ENCODE measurements around the gene CST11.

CST11 gene

DNA sequence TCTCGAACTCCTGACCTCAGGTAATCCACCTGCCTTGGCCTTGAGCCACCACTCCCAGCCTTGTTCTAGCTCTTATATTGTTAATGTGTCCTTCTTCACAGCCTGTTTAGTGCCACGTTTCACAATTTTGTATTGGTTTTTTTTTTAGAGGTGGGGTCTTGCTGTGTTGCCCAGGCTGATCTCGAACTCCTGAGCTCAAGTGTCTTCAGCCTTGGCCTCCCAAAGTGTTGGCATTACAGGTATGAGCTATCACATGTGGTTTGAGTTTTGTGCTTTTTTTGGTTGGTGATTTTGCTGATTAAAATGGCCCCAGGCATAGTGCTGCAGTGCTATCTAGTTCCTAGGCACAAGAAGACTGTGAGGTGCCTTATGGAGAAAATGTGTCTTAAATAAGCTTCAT lies 19.0 kb downstream of the CST11 start:
- H3K4me3 ChIP-seq, result no peak overlapping the region
- H3K27ac ChIP-seq, result no peak overlapping the region

GRCh38 chr20:23425129-23425528 lies 27.5 kb downstream of the CST11 start:
- H3K4me3 ChIP-seq, result no peak overlapping the region
- H3K27ac ChIP-seq, result no peak overlapping the region

GRCh38 chr20:23420943-23421931 lies 31.4 kb downstream of the CST11 start, which contains the start of gene NAPB:
Gene NAPB (minus strand): TSS chr20:23421488. CDS start chr20:23421402, 86 bp downstream.
- H3K4me3 ChIP-seq, result peak within 1 kb of the TSS; percentile 76 to 93 (median 87)
- H3K27ac ChIP-seq, result peak within 1 kb of the TSS; percentile 66 to 97 (median 92)

DNA sequence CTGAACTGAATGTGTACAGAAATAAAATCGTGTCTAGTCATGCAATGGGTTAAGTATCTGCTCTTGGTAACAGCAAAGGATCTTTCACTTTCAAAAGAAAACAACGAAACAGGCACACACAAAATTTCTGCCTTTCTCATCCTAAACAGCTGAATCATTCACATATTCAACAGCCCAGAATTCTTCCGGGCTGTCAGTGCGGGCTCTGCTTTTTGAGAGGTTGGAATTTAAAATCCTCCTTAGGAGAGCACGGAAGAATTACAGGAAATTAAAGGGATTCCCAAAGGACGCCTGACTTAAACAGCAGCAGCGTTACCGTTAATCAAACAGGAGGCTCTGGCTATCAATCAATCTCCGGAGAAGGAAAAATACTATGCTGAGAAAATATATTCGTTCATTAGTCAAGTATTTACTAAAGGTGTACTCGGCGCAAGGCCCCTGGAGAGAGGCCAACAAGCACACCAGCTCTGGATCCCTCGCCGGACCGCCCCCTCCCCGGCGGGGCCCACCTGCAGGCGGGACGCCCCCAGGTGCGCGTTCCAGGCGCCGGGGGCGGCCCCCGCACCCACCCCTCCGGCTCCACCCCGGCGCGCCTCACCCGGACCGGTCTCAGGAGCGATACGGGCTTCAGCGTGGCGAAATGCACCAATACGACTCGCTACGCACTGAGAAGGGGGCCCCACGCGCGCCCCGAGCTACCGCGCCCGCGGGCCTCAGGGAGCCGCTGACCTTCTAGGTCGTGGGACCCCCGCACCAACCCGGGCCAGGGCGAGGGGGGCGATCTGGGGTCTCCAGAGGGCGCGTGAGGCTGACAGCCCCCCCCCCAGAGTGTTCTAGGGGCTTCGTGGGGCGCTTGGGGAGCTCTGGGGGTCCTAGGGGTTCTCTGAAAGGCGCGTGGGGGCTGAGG lies 32.4 kb downstream of the CST11 start:
- Histone ChIP-seq H3K27ac (peak overlapping the region; percentile 66 to 97 (median 92)), H3K4me3 (peak overlapping the region; percentile 76 to 93 (median 87))

DNA sequence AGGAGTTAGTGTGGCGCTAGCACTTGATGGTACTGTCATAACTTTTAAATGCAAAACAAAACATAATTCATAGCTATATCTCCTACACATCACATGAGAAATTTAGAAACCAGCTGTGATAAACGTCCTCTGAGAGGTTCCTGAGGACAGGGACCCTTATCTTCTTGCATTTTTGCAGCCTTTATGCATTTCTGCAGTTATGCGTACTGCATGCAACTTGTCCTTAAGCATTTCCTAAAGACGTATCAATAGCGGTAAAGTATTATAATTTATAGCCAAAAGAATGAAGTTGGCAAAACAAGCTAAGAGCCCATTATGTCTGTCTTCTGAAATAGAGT lies 33.0 kb downstream of the CST11 start:
- H3K27ac ChIP-seq, result peak overlapping the region in 18 of 21 experiments; percentile 1 to 97 (median 93)
- H3K4me3 ChIP-seq, result peak overlapping the region; percentile 76 to 93 (median 87)

GRCh38 chr20:23417861-23418260 lies 34.8 kb downstream of the CST11 start:
- H3K27ac ChIP-seq, result no peak overlapping the region

GRCh38 chr20:23415959-23416583 lies 36.6 kb downstream of the CST11 start:
- H3K4me3 ChIP-seq, result no peak overlapping the region
- H3K27ac ChIP-seq, result no peak overlapping the region

More at GRCh38 chr20:23417861-23418260, 34.8 kb downstream of the CST11 start:
- H3K4me3 ChIP-seq, result no peak overlapping the region

DNA sequence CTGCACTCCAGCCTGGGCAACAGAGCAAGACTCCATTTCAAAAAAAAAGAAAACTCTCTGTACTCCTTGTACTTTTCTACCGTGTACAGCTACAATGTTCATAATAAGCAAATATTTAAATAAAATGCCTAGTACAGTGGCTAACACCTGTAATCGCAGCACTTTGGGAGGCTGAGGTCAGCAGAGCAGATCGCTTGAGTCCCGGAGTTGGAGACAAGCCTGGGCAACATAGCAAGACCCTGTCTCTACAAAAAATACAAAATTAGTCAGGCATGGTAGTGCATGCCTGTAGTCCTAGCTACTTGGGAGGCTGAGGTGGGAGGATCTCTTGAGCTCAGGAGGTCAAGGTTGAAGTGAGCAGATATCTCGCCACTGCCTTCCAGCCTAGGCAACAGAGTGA lies 37.1 kb downstream of the CST11 start:
- Histone ChIP-seq H3K4me3 (no peak overlapping the region), H3K27ac (peak overlapping the region in 1 of 21 experiments; percentile 4)

DNA sequence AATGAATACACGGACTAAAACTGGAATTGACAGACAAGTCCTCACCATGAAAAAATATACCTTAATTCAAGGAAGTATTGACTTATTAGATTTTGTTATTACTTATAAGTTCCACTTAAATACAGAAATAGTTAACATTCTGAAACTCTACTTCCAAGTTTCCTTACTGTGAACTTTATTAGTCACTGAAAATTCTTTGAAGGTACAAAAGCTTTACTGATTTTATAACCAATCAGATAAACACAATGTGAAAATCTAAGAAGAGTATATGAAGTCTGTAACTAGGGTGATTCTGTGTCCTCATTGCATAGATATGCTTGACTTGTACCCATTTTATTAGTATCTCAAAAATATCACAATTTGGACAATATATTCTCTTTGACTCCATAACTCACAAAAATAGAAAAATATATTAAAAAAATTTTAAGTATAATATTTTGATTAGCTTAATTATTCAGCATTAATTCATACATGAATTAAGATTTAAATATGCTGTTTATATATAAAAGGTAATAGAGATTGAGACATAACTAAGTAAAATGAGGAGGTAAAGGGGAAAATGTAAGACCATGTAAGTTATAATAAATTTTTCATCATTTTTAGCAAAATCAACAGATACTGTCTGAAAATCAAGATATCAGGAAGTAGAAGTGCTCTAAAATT lies 38.0 kb downstream of the CST11 start:
- H3K27ac ChIP-seq, result no peak overlapping the region
- no peak overlapping the region for H3K4me3 ChIP-seq

- Histone ChIP-seq H3K27ac (no peak overlapping the region), H3K4me3 (no peak overlapping the region)
Measured at GRCh38 chr20:23413862-23414422, 38.7 kb downstream of the CST11 start.

- H3K4me3 ChIP-seq, result no peak overlapping the region
- no peak overlapping the region for H3K27ac ChIP-seq
Measured at GRCh38 chr20:23412026-23412425, 40.6 kb downstream of the CST11 start.

DNA sequence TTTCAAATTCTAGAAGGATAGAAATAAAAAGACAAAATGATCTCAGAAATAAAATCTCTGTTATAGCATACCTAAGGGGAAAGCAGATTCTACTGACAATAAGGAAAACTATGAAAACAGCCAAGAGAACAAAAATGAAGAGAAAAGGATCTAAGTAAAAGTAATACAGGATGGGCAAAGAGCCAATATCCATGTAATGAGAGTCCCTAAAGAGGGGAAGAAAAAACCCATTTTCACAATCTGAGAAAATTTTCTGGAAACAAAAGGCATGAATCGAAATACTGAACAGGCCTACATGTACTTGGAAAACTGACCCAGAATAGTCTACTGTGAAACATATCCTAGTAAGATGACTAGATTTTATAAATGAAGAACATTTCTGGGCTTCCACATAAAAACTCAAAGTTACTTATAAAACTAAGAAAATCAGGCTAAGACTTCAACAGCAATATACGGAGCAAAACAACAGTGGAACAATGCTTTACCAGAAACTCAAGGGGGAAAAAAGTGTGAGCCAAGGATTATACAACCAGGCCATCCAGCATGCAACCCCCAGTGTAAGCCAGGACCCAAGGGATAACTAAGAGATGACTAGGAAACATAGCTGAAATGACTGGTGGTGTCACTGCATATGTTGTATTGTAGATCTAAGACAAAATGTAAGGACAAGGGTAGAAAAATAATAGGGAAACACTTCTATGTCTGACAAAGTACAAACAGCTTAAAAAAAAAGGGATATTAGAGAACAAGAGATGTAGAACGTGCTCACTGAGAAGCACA lies 41.6 kb downstream of the CST11 start:
- Histone ChIP-seq H3K27ac (peak overlapping the region in 2 of 21 experiments; percentile 25), H3K4me3 (no peak overlapping the region)

- no peak overlapping the region for H3K4me3 ChIP-seq
- no peak overlapping the region for H3K27ac ChIP-seq
Measured at GRCh38 chr20:23409800-23410199, 42.9 kb downstream of the CST11 start.

GRCh38 chr20:23408957-23409356 lies 43.7 kb downstream of the CST11 start:
- H3K4me3 ChIP-seq, result no peak overlapping the region
- peak overlapping the region in 1 of 21 experiments; percentile 47 for H3K27ac ChIP-seq

- Histone ChIP-seq H3K4me3 (no peak overlapping the region), H3K27ac (no peak overlapping the region)
Measured at GRCh38 chr20:23407781-23408464, 44.8 kb downstream of the CST11 start.

- Histone ChIP-seq H3K4me3 (no peak overlapping the region), H3K27ac (no peak overlapping the region)
Measured at GRCh38 chr20:23406880-23407279, 45.8 kb downstream of the CST11 start.

GRCh38 chr20:23404196-23404595 lies 48.5 kb downstream of the CST11 start:
- no peak overlapping the region for H3K27ac ChIP-seq
- H3K4me3 ChIP-seq, result no peak overlapping the region

DNA sequence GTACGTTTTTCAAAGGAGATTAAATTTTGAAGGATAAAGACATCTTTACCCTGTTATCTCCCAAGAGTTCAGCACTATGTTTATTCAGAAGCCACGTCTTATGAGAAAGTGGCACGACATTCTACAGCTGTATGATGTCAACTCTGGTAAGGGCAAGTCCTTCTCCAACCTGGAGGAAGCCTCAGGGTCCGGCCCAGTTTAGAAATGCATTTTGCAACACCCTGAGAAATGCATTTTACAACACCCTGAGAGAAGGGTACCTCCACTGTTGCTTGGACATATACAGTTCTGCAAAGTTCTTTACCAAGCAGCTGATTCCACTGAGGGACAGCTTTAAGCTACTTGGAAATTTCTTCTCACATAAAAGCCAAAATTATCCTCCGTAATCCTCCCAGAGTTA lies 48.9 kb downstream of the CST11 start:
- no peak overlapping the region for H3K27ac ChIP-seq
- no peak overlapping the region for H3K4me3 ChIP-seq

All from skin epidermis (tissue), 12 donors.